Breast epithelium (tissue), 4 donors: Measurements from ENCODE around the gene C1QTNF8. TPM values are rescaled to one million over a fixed set of nuclear protein-coding genes. Genes with fewer than 3 reads are reported as not detected.

Experiments
- DNase-seq, 2 donors: peaks; one replicate each; pipeline ENCODE4 v3.0.0-alpha.2; 2019; ENCODE audit warnings: low spot score in 2 of 2
- H3K27ac ChIP-seq, 2 donors: fragments of 200-600 bp; sonication (generic) in 1 of 2; one replicate each; pipeline ENCODE4 v1.5.1; 2016 to 2019; ENCODE audit warnings: mild to moderate bottlenecking in 1 of 2
- H3K27me3 ChIP-seq, 2 donors: fragments of 200-600 bp; sonication (generic) in 1 of 2; one replicate each; pipeline versions ENCODE4 v1.5.1 to v1.6.0; 2017 to 2019; ENCODE audit warnings: control low read depth in 1 of 2, mild to moderate bottlenecking in 1 of 2
- H3K36me3 ChIP-seq: fragments of 200-600 bp; one replicate; pipeline ENCODE4 v1.5.1; 2019
- H3K4me1 ChIP-seq, 2 donors: fragments of 200-600 bp; sonication (generic); one replicate each; pipeline ENCODE4 v1.5.1; 2016 to 2019; ENCODE audit warnings: control low read depth in 1 of 2
- H3K4me3 ChIP-seq, 3 donors: fragments of 200-600 bp; sonication (generic); 1 replicate in 2 of 3; 2 replicates in 1 of 3; pipeline ENCODE4 v1.5.1; 2016 to 2019; ENCODE audit warnings: mild to moderate bottlenecking in 3 of 3, moderate library complexity in 2 of 3
- H3K9me3 ChIP-seq, 2 donors: fragments of 200-600 bp; sonication (generic) in 1 of 2; one replicate each; pipeline ENCODE4 v1.5.1; 2016 to 2019; ENCODE audit warnings: control low read depth in 1 of 2
- POLR2A ChIP-seq: fragments of 450-650 bp; IDR thresholded peaks from one replicate; pipeline ENCODE4 v1.6.1; 2016; ENCODE audit warnings: antibody characterized with exemption, mild to moderate bottlenecking, moderate library complexity
- POLR2AphosphoS5 ChIP-seq, 3 donors: sonication (generic); formaldehyde crosslinking; IDR thresholded peaks; one replicate each; pipeline ENCODE4 v1.6.1; 2017; ENCODE audit warnings: antibody characterized with exemption in 3 of 3
- intact Hi-C: fragments of 100-400 bp; cut with DNase I; formaldehyde crosslinking; loops from one replicate; pipeline ENCODE4 v1.15.1; 2023; ENCODE audit warnings: low total_unique reads
- total RNA-seq, 3 donors: library from RNA; depleted of rRNA; stranded (reverse); fragments of >200 nt; gene quantifications; one replicate each; pipeline ENCODE4 v1.1.0, GENCODE V29; 2016
- TF ChIP-seq, protein P1 (sequence below), 3 donors: fragments of 450-650 bp; IDR thresholded peaks; one replicate each; pipeline ENCODE4 v1.5.1; 2016 to 2017; ENCODE audit warnings: antibody characterized with exemption in 3 of 3, mild to moderate bottlenecking in 3 of 3, moderate library complexity in 3 of 3

The C1QTNF8 gene
- total RNA-seq, 3 donors from 2014 or later: not detected

GRCh38 chr16:1108299-1109252, 12.5 kb upstream of the C1QTNF8 start:
- Histone ChIP-seq H3K4me3 (no peak overlapping the region), H3K4me1 (no peaks in the 10 kb centered on the region), H3K9me3 (no peaks in the 10 kb centered on the region), H3K36me3 (no peaks in the 10 kb centered on the region), H3K27me3 (peaks cover 7 to 96% of the 10 kb centered on the region in 2 donors), H3K27ac (no peak overlapping the region)
- peak; percentile 25 to 89 for DNase-seq
- TF ChIP-seq POLR2A (no peak), POLR2AphosphoS5 (IDR thresholded peaks at IDR 0.05) (no peak)
- TF ChIP-seq, protein P1, sequence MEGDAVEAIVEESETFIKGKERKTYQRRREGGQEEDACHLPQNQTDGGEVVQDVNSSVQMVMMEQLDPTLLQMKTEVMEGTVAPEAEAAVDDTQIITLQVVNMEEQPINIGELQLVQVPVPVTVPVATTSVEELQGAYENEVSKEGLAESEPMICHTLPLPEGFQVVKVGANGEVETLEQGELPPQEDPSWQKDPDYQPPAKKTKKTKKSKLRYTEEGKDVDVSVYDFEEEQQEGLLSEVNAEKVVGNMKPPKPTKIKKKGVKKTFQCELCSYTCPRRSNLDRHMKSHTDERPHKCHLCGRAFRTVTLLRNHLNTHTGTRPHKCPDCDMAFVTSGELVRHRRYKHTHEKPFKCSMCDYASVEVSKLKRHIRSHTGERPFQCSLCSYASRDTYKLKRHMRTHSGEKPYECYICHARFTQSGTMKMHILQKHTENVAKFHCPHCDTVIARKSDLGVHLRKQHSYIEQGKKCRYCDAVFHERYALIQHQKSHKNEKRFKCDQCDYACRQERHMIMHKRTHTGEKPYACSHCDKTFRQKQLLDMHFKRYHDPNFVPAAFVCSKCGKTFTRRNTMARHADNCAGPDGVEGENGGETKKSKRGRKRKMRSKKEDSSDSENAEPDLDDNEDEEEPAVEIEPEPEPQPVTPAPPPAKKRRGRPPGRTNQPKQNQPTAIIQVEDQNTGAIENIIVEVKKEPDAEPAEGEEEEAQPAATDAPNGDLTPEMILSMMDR (IDR thresholded peaks at IDR 0.05): no peak
- intact Hi-C loops: no loop called here

- TF ChIP-seq POLR2A (no peak), POLR2AphosphoS5 (IDR thresholded peaks at IDR 0.05) (no peak)
- TF ChIP-seq, protein P1 (IDR thresholded peaks at IDR 0.05): no peak
- no peaks in the 10 kb centered on the region for H3K36me3 ChIP-seq
- DNase-seq: no peak
- no peaks in the 10 kb centered on the region for H3K4me1 ChIP-seq
- intact Hi-C loops: no loop called here
- no peaks in the 10 kb centered on the region for H3K9me3 ChIP-seq
- no peak overlapping the region for H3K27ac ChIP-seq
- peaks cover 7 to 95% of the 10 kb centered on the region in 2 donors for H3K27me3 ChIP-seq
- H3K4me3 ChIP-seq: no peak overlapping the region
These were observed 11.7 kb upstream of the C1QTNF8 start for GRCh38 chr16:1107731-1108130.

- H3K27me3 ChIP-seq: peaks cover 9 to 93% of the 10 kb centered on the region in 2 donors
- intact Hi-C loops: no loop called here
These were observed 11.1 kb upstream of the C1QTNF8 start for GRCh38 chr16:1107141-1107540.

DNA sequence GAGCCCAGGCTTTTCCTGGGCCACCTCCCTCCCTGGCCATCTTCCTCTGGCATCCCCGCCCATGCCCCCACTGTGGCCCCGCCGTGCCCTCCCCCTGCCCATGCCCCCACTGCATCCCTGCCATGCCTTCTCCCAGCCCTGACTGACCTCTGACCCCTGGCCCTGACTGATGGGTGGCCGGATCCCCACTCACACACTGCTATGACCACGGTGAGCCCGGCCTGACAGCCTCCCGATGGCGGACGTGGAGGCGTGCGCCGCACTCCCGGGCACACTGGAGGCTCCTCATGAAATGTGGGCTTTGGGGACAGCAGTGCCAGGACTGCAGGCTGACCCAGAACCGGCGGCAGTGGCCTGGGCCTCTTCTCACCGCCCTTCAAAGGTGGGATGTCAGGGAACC, 10.6 kb upstream of the C1QTNF8 start:
- TF ChIP-seq, protein P1 (IDR thresholded peaks at IDR 0.05): no peak
- TF ChIP-seq POLR2AphosphoS5 (IDR thresholded peaks at IDR 0.05) (no peak), POLR2A (no peak)
- no peaks in the 10 kb centered on the region for H3K4me1 ChIP-seq
- no peak overlapping the region for H3K4me3 ChIP-seq
- no peak for DNase-seq
- H3K36me3 ChIP-seq: no peaks in the 10 kb centered on the region
- intact Hi-C loops: no loop called here
- H3K9me3 ChIP-seq: no peaks in the 10 kb centered on the region
- peaks cover 12 to 93% of the 10 kb centered on the region in 2 donors for H3K27me3 ChIP-seq
- H3K27ac ChIP-seq: no peak overlapping the region

More at GRCh38 chr16:1107141-1107540, 11.1 kb upstream of the C1QTNF8 start:
- Histone ChIP-seq H3K4me1 (no peaks in the 10 kb centered on the region), H3K27ac (no peak overlapping the region), H3K4me3 (no peak overlapping the region), H3K36me3 (no peaks in the 10 kb centered on the region), H3K9me3 (no peaks in the 10 kb centered on the region)
- no peak for DNase-seq
- TF ChIP-seq POLR2A (no peak), POLR2AphosphoS5 (IDR thresholded peaks at IDR 0.05) (no peak)
- TF ChIP-seq, protein P1 (IDR thresholded peaks at IDR 0.05): no peak
